Esophagus squamous epithelium (tissue), 5 donors: ENCODE data around the gene TNRC6B. TPM values are rescaled to one million over a fixed set of nuclear protein-coding genes. Genes with fewer than 3 reads are reported as not detected.

Experiments used
- DNase-seq: peaks from one replicate; lab custom pipeline; 2025; lab: John Stamatoyannopoulos, UW
- H3K27ac ChIP-seq, 4 donors: fragments of 200-600 bp; sonication (generic); one replicate each; pipeline ENCODE4 v1.5.1; 2016 to 2019; ENCODE audit warnings: mild to moderate bottlenecking in 1 of 4
- H3K27me3 ChIP-seq, 4 donors: fragments of 200-600 bp; sonication (generic); 1 replicate in 3 of 4; 2 replicates in 1 of 4; pipeline versions ENCODE4 v1.5.1 to v1.6.0; 2017 to 2021; ENCODE audit warnings: antibody characterized with exemption in 1 of 4
- H3K36me3 ChIP-seq, 3 donors: fragments of 200-600 bp; sonication (generic); one replicate each; pipeline ENCODE4 v1.5.1; 2016 to 2019
- H3K4me1 ChIP-seq, 3 donors: fragments of 200-600 bp; sonication (generic); one replicate each; pipeline ENCODE4 v1.5.1; 2017 to 2019
- H3K4me3 ChIP-seq, 4 donors: fragments of 200-600 bp; sonication (generic); 1 replicate in 3 of 4; 2 replicates in 1 of 4; pipeline ENCODE4 v1.5.1; 2016 to 2019; ENCODE audit warnings: mild to moderate bottlenecking in 2 of 4, moderate library complexity in 1 of 4
- H3K9me3 ChIP-seq, 3 donors: fragments of 200-600 bp; sonication (generic); one replicate each; pipeline ENCODE4 v1.5.1; 2016 to 2019
- POLR2A ChIP-seq, 4 donors: fragments of 450-650 bp; IDR thresholded peaks; one replicate each; pipeline ENCODE4 v1.6.1; 2017; ENCODE audit warnings: antibody characterized with exemption in 4 of 4, mild to moderate bottlenecking in 4 of 4, moderate library complexity in 3 of 4
- WGBS, 2 donors: methylation state at CpG; one replicate each; pipeline ENCODE4 v1.1.5; 2018; 5-methylcytosine and 5-hydroxymethylcytosine counted together
- intact Hi-C: fragments of 100-400 bp; cut with DNase I; formaldehyde crosslinking; loops from one replicate; pipeline ENCODE4 v1.15.0; 2022
- total RNA-seq, 4 donors: library from RNA; depleted of rRNA; stranded (reverse); fragments of >200 nt; gene quantifications; one replicate each; pipeline ENCODE4 v1.1.0, GENCODE V29; 2016
- TF ChIP-seq, protein P1 (sequence below), 6 experiments: fragments of 450-650 bp in 4 of 6; fragments of 200-600 bp in 2 of 6; sonication (generic) in 2 of 6; IDR thresholded peaks; one replicate each; pipeline ENCODE4 v1.5.1; 2016 to 2019; ENCODE audit warnings: antibody characterized with exemption in 6 of 6, mild to moderate bottlenecking in 4 of 6, moderate library complexity in 4 of 6
- donor health status: DM: yes; HTN: yes; CAD: no.

The TNRC6B gene
- total RNA-seq, 4 donors from 2014 or later, result 20.7 to 36.5 (median 26.9) TPM

DNA sequence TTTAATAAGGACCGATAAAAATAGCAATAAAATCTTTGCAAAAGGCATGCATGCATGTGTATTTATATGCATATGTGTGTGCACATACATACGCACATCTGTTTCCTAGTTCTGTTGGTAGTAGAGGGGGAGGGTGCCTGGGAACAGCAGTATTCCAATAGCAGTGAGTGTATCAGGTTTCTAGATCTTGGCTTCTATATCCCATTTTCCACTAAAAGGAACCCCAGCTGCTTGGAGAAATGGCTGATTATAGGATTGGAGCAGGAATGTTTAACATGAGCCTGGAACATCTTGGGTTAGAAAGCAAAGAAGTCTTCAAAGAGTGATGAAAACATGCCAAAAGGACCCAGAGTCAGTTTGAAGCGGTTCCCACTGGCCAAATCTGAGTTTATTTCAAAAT, 21.0 kb downstream of the TNRC6B start:
- H3K36me3 ChIP-seq, result no peaks in the 10 kb centered on the region
- DNase-seq, result no peak
- intact Hi-C loops, result no loop called here
- H3K27ac ChIP-seq, result no peak overlapping the region
- H3K4me1 ChIP-seq, result peaks cover 12 to 50% (median 30%) of the 10 kb centered on the region in 3 donors
- no peak overlapping the region for H3K4me3 ChIP-seq
- H3K9me3 ChIP-seq, result no peaks in the 10 kb centered on the region
- no peaks in the 10 kb centered on the region for H3K27me3 ChIP-seq
- WGBS, 2 donors, result 93 to 96% methylated on average over 3 of the region's 3 CpGs
- TF ChIP-seq, protein P1, sequence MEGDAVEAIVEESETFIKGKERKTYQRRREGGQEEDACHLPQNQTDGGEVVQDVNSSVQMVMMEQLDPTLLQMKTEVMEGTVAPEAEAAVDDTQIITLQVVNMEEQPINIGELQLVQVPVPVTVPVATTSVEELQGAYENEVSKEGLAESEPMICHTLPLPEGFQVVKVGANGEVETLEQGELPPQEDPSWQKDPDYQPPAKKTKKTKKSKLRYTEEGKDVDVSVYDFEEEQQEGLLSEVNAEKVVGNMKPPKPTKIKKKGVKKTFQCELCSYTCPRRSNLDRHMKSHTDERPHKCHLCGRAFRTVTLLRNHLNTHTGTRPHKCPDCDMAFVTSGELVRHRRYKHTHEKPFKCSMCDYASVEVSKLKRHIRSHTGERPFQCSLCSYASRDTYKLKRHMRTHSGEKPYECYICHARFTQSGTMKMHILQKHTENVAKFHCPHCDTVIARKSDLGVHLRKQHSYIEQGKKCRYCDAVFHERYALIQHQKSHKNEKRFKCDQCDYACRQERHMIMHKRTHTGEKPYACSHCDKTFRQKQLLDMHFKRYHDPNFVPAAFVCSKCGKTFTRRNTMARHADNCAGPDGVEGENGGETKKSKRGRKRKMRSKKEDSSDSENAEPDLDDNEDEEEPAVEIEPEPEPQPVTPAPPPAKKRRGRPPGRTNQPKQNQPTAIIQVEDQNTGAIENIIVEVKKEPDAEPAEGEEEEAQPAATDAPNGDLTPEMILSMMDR (IDR thresholded peaks at IDR 0.05), result no peak
- TF ChIP-seq POLR2A (IDR thresholded peaks at IDR 0.05), result no peak

DNA sequence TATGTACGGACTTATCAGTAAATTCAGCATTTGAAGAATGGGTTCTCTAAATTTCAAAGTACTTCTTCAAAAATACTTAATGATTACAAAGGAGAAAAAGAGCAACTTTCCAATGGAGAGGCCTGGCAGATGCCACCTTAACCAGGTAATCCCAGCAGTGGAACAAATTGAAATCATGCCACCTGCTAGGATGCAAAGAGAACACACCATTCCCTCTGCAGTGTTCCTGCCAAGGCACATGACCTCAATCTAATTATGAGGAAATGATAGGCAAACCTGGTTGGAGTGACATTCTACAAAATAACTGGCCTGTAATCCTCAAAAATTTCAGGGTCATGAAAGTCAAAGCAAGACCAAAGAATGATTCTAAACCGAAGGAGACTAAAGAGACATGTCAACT, 21.5 kb downstream of the TNRC6B start:
- TF ChIP-seq POLR2A (IDR thresholded peaks at IDR 0.05), result no peak
- Histone ChIP-seq H3K27me3 (no peaks in the 10 kb centered on the region), H3K4me1 (peaks cover 15 to 50% (median 28%) of the 10 kb centered on the region in 3 donors), H3K9me3 (no peaks in the 10 kb centered on the region), H3K4me3 (no peak overlapping the region), H3K27ac (no peak overlapping the region), H3K36me3 (no peaks in the 10 kb centered on the region)
- WGBS, 2 donors, result 86 to 94% methylated on average over 2 of the region's 2 CpGs
- intact Hi-C loops, result no loop called here
- DNase-seq, result no peak

DNA sequence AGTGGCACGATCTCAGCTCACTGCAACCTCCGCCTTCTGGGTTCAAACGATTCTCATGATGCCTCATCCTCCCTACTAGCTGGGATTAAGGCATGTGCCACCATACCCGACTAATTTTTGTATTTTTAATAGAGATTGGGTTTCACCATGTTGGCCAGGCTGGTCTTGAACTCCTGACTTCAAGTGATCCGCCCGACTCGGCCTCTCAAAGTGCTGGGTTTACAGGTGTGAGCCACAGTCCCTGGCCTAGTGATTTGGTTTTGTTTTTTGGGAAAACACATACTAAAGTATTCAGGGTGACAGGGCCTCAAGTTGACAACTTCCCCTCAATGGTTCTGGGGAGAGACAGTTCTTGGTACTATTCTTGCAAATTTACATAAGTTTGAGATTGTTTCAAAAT, 22.1 kb downstream of the TNRC6B start:
- Histone ChIP-seq H3K9me3 (no peaks in the 10 kb centered on the region), H3K4me1 (peaks cover 18 to 50% (median 26%) of the 10 kb centered on the region in 3 donors), H3K27ac (no peak overlapping the region), H3K4me3 (no peak overlapping the region), H3K27me3 (no peaks in the 10 kb centered on the region), H3K36me3 (no peaks in the 10 kb centered on the region)
- TF ChIP-seq POLR2A (IDR thresholded peaks at IDR 0.05), result no peak
- TF ChIP-seq, protein P1 (IDR thresholded peaks at IDR 0.05), result no peak
- 85 to 87% methylated on average over 5 to 7 of the region's 7 CpGs for WGBS, 2 donors
- no peak for DNase-seq
- intact Hi-C loops, result no loop called here

DNA sequence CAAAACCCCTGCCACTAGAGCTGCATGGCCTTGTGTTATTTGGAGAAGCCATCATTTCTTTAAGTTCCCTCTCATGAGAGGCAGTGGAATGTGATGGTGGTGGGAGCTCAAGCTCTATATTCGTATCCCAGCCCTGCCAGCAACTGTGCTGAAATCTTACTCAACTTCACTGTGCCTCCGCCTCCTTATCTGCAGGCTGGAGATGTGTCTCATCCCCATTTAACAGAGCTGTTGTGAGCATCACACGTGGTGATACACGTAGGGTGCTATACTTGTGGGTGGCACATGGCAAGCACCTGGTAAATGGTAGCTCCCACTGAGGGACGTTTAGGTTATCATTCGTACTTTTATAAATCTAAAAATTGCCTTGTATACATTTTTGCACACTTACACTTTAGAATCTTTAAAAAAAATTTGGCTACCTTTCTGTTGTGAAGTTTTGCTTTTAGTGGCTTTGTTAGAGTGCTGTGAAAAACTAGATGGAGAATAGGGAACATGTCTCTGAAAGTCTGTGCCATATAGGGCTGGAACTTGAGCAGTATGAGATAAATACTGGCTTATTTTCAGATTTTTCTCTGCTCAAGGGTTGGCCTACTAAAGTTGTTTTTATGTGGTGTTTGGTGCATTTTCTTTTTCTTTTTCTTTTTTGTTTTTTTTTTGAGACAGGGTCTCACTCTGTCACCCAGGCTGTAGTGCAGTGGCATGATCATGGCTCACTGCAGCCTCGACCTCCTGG, 23.2 kb downstream of the TNRC6B start:
- intact Hi-C loops, result no loop called here
- Histone ChIP-seq H3K27ac (no peak overlapping the region), H3K4me1 (peaks cover 18 to 47% (median 24%) of the 10 kb centered on the region in 3 donors), H3K36me3 (no peaks in the 10 kb centered on the region), H3K27me3 (no peaks in the 10 kb centered on the region), H3K9me3 (no peaks in the 10 kb centered on the region), H3K4me3 (no peak overlapping the region)
- 75 to 81% methylated on average over 7 of the region's 7 CpGs for WGBS, 2 donors
- no peak for DNase-seq
- TF ChIP-seq POLR2A (IDR thresholded peaks at IDR 0.05), result no peak
- TF ChIP-seq, protein P1 (IDR thresholded peaks at IDR 0.05), result no peak

DNA sequence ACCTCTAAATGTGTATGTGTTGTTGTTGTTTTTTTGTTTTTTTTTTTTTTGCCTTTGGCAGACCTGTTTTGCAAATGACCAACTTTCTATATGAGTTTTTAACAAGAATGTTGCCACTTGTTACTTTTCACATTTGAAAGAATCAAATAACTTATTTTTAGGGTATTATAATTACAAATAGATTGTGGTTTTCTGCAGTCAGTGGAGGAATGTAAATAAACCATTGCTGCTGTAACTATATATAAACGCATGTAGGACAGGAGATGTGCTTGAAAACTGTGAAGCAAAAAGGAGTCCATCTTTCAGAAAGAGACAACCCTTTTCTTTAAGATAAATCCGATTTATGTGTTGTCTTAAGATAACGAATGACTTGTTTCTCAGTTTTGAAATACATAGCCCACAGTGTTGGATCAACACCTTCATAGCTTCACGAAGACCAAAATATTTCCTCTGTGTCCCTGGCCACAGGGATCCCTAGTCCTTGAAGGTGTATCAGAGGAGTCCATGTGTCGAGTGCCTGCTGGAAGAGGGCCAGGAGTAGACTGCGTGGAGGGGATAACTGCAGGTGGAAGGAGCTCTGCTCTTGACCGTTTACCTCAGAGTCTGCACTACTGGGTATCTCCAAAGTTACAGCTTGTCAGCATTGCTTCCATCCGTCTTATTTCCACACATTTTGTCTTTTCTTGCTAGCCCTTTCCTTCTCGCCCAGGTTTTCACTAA, 24.7 kb downstream of the TNRC6B start:
- H3K4me3 ChIP-seq, result no peak overlapping the region
- no peaks in the 10 kb centered on the region for H3K36me3 ChIP-seq
- intact Hi-C loops, result no loop called here
- no peak overlapping the region for H3K27ac ChIP-seq
- H3K27me3 ChIP-seq, result no peaks in the 10 kb centered on the region
- TF ChIP-seq POLR2A (IDR thresholded peaks at IDR 0.05), result no peak
- TF ChIP-seq, protein P1 (IDR thresholded peaks at IDR 0.05), result no peak
- no peaks in the 10 kb centered on the region for H3K9me3 ChIP-seq
- no peak for DNase-seq
- 58 to 78% methylated on average over 8 to 9 of the region's 9 CpGs for WGBS, 2 donors
- H3K4me1 ChIP-seq, result peaks cover 6 to 32% (median 9%) of the 10 kb centered on the region in 3 donors
